Stimulated activated CD4-positive, alpha-beta T cell treated with anti-CD3 and anti-CD28 coated beads, Interleukin-15, amount 100 ng/mL, for 48 hours (primary cell): ENCODE measurements around the gene PLOD1.
"Not testable (repeated sequence)": the region's sequence is repeated elsewhere in the genome, so short reads cannot be mapped to it uniquely, and the experiment has no call there.

ENCODE experiments used
- DNase-seq, 2 donors: peaks; one replicate each; pipeline ENCODE4 v3.0.0-alpha.2; 2020; ENCODE audit warnings: low read depth in 2 of 2

Gene PLOD1

DNA sequence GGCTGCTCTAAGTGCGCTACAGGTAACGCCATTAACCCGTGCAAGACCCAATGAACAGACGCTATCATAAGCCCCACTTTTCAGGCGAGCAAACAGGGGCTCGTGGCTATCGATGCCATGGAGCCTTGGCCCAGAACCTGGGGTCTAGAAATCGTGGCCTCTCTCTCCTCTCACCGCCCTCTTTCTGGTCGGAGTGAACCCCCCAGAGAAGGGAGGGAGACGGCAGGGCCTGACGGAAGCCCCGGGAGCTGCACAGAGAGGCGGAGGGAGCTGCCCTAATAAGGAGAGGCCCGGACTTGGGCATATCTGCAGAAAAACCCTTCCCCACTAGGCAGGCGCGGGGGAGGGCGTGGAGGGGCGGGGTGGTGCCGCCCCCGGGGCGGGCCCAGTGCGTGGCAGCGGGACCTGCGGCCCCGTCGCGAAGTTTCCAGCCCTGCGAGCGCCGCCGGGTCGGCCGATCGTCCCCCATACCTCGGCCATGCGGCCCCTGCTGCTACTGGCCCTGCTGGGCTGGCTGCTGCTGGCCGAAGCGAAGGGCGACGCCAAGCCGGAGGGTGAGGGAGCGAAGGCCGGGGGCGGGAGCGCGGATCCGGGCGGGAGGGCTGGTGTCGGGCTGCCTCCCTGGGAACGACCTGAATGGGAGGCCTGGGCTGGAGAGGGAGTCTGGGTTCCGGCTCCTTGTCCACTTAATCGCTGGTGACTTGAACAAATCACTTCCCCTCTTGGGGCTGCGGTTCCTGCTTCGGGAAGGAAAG, at the start of gene PLOD1:
TSS of gene PLOD1 (plus strand) at position 416 of the 755 bp plus-strand sequence. CDS start at position 479, 63 bp downstream.
- peak; percentile 68 to 88 for DNase-seq

DNA sequence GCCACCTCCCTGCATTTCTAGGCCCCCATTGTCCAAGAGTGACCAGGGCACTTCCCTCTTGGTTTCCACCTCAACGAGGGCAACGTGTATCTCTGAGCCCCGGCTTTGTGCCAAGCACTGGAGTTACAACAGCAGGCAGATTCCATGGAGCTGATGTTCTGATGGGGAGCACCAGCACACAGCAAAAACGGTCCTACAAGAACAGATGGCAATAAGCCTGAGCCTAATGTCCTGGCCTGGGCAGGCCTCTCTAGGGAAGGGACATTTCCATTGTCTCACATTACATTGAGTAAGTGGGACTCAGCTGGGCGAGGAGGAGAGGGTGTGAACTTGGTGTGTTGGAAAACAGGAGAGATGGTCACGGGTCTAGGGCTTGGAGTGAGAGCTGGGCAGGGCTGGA, 48.6 kb upstream of the PLOD1 start:
- DNase-seq: no peak

DNA sequence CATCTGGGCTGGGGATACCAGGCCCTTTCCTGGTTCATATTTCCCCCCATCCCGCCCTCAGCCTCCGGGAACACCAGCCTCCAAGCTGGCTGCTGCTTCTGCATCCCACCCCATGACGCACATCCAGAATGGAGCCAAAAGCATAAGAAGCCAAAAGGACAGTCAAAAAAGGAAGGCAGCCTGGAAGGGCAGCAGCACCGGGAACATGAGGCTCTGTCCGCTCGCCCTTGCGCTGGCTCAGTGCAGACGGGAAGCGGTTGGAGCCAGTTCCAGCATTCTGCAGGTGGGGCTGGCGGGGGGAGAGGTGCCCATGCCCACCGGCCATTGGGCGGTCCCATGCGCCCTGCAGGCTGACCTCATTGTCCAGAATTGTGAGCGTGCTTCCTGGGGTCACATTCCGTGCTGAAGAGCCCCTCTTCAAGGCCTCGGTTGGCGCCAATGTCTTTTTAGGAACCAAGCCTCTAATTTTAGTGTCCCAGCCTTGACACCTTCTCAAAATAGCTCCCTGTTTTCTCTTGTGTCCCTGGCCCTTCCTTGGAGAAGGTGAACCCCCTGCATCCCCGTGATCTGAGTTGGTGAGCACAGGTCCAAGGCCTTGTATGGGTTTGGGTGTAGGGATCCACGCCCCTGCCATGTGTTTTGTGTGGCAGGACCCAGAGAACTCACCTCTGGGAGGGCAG, 47.4 kb upstream of the PLOD1 start:
- no peak for DNase-seq

DNA sequence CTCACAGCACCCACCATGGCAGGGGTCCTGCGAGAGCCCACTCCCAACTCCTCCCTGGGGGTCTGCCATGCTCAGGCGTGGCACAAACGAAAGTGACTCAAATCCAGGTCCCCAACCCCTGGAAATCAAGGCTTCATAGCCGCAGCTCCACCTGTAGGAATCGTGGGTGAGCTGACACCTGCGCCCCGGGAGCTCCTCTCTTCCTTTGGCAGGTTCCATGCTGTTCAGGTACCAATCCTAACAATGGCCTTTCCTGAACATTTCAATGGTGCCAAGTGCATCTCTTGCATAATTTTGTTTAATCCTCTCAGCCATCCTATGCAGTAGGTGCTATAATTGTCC, 46.9 kb upstream of the PLOD1 start:
- DNase-seq: no peak

DNA sequence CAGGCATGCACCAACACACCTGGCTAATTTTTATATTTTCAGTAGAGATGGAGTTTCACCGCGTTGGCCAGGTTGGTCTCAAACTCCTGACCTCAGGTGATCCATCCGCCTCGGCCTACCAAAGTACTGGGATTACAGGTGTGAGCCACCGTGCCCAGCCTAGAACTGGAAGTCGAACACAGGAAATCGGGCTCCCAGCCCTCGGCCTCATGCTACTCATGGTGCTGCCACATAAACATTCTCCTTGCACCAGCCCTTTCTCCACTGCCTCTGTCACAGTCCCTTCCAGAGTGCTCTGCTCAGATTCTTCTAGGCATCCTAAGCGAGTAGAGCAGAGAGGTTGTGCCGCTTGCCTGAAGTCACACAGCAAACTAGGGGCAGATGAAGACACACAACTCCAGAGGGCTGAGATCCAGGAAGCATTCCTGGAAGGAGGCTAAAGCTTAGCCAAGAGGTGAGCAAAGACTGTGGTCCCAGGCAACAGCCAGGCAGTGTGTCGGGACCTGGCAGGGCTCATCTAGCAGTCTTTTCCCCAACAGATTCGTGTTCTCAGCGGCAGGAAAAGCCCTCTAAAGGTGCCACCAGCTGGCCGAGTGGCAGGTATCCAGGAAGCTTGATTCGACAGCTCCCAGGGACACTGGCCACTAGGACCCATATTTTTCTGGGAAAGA, 46.2 kb upstream of the PLOD1 start:
- no peak for DNase-seq

DNA sequence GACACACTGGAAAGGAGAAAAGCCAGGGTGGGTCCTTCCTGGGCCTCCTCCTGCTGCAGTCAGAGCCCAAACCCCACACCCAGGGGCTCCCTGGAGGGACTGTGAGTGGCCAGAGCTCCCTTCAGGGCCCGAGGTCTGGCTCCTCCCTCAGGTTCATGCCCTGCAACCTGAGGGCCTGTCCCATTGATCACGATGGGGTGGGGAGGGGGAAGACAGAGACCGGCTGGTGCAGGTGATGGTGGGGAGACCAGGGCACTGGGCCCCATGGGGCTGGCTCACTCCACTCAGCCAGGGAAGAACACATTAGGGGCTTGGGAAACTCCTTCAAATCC, 45.7 kb upstream of the PLOD1 start:
- DNase-seq: no peak

DNA sequence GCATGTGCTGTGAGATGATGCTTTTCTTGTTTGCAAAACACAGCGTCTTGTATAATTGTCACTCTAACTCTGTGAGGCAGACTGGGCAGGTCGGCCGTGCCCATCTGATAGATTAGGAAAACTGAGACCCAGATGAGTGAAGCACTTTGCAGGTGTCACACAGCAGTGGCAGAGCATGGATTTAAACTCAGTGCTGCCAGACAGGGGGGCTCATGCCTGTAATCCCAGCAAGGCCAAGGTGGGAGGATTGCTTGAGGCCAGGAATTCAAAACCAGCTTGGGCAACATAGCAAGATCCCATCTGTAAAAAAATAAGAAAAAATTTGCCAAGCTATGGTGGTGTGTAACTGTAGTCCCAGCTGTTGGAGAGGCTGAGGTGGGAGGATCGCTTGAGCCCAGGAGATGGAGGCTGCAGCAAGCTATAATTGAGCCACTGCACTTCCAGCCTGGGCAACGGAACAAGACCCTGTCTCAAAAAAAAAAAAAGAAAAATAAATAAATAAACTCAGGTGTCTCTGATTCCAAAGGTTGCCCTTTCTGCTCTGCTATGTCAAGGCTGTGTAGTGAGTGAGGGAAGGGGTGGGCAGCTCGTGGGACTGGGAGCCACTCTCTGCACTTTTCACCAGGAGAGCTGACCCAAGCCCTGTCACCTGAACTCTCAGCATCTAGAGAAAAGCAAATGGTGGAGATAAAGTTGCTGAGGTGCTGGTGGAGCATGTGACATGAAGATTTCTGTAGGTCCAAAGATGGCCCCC, 42.9 kb upstream of the PLOD1 start:
- DNase-seq: no peak

DNA sequence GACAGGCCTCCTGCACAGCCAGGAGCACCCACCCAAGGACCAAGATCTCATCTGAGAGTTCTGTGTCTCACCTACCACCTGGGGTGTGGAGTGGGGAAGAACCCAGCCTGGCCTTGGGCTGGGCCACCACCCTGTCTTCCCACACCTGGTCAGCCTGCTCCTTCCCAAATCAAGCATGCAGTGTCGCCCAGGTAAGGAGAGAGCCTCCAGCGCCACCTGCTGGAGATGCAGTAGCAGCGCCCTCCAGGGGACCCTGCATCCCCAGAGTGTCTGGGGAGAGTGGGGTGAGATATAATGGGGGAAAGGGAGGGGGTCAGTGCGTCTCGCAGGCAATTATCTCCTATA, 40.6 kb upstream of the PLOD1 start:
- DNase-seq: peak; percentile 43 to 58

DNA sequence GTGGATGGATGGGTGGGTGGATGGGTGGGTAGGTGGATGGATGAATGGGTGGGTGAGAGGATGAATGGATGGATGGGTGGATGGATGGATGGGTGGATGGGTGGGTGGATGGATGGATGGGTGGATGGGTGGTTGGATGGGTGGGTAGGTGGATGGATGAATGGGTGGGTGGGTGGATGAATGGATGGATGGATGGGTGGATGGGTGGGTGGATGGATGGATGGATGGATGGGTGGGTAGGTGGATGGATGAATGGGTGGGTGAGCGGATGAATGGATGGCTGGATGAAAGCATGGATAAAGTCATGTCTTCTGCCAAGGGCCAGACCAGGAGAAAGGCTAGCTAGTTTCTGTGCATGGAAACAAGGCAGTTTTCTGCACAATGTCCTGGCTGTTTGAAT, 40.0 kb upstream of the PLOD1 start:
- not testable (repeated sequence) for DNase-seq

DNA sequence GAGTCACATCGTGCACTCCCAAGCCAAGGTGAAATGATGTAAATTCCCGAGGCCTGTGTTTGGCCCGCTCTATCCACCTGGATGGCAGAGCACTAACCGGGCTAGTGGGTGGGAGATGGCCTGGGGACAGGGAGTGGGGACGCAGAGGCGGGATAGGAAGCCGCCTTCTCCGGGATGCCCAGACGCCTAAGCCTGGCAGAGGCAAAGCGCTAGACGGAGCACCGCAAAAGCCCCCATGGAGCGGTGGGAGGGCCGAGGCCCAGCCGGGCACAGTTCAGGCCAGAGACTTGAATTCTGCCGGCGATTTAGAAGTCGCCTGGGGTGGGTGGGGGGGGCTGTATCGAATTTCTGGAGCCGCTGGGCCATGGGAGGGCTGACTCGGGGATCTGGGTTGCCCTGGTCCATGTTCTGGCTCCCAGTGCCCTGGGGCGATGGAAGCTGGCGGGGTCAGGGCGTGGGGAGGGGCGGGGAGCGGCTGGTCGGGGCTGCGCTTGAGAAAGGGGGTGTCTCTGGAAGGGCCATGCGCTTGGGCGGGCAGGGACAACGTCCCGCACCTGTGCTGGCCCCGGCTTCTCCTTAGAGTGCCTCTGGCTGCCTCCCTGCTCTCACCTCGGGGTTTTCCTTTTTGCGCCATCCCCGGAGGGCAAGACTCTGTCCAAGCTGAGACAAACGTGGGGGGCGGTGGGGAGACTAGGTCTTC, 36.3 kb upstream of the PLOD1 start:
- DNase-seq: no peak

DNA sequence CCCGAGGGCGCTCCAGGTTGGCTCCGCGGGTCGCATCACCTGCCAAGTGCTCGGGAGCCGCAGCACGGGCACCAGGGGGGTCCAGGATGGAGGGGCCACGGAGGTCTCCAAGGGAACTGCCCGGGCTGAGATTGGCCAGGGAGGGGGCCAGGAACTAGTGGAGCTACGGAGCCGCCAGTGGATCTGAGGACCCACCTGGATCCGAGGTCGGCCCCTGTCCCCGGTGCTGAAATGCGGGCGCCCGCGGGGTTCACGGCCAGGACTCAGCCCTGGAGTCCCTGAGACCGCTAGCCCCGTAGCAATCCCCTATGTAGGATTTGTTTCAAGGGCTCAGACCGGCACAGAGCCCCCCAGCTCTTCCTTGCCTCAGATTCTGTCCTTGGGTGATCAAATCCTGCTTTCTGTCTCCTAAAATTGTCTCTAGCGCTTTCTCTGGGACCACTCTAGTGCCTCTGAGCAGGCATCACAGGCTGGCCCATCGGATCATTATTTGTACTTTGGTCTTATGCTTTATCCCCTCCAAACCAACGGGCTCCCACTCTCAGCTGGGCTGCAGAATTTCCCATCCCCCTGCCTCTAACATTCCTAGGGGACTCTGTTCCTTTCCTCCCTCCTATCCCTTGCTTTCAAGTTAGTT, 35.6 kb upstream of the PLOD1 start:
- DNase-seq: no peak

DNA sequence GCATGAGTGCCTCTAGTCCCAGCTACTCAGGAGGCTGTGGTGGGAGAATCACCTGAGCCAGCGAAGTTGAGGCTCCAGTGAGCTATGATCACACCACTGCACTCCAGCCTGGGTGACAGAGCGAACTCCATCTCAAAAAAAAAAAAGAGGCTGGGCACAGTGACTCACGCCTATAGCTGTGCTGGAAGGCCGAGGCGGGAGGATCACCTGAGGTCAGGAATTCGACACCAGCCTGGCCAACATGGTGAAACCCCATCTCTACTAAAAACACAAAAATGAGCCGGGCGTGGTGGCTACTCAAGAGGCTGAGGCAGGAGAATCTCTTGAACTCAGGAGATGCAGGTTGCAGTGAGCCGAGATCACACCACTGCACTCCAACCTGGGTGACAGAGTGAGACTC, 33.1 kb upstream of the PLOD1 start:
- not testable (repeated sequence) for DNase-seq

DNA sequence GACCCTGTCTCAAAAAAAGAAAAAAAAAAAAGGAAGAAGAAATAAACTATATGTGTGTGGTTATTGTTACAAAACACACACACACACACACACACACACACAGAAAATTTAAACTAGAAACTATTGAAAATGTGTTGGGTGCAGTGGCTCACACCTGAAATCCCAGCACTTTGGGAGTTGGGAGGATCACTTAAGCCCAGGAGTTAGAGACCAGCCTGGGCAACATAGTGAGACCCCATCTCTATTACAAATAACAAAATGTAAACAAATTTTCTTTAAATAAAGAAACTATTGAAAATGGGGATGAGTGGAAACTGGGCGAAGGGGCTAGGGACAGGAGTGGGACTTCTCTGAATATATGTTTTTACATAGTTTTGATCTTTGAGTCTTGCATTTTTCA, 31.3 kb upstream of the PLOD1 start:
- DNase-seq: no peak

DNA sequence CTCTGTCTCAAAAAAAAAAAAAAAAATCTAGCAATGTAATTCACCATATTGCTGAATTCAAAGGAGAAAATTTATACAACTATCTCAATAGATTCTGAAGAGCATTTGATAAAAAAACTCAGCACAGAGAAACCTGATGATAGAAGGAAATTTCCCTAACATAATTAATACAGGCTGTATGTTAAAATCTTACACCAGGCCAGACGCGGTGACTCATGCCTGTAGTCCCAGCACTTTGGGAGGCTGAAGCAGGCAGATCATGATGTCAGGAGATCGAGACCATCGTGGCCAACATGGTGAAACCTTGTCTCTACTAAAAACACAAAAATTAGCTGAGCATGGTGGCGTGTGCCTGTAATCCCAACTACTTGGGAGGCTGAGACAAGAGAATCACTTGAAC, 30.4 kb upstream of the PLOD1 start:
- DNase-seq: not testable (repeated sequence)

DNA sequence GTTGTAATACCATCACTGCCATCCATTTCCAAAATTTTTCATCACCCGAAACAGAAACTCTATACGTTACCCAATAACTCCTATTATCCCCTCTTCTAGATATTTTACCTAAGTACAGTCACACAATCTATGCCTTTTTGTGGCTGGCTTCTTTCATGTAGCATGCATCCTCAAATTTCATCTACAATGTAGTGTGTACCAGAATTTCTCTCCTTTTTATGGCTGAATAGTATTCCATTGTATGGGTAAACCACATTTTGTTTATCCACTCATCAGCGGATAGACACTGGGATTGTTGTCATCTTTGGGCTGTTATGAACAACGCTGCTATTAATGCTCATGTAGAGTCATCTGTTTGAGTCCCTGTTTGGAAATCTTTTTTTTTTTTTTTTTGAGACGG, 29.5 kb upstream of the PLOD1 start:
- no peak for DNase-seq

DNA sequence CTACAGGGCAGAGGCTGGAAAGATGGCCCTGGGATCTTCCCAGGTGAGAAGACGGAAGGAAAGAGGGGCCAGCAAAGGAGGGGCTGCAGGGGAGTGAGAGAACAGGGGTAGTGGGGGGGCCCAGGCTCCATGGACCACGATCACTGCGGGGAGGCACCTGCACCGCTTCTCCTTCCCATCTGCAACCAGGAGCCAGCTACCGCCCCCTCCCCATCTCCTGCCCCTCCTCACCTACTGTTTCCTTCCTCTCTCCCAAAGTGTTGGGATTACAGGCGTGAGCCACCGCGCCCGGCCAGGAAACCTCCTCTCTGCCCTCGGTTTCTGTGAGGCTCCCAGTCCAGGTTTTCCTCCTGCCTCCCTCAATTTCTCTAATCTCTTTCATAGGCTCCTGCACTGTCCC, 27.6 kb upstream of the PLOD1 start:
- DNase-seq: no peak

DNA sequence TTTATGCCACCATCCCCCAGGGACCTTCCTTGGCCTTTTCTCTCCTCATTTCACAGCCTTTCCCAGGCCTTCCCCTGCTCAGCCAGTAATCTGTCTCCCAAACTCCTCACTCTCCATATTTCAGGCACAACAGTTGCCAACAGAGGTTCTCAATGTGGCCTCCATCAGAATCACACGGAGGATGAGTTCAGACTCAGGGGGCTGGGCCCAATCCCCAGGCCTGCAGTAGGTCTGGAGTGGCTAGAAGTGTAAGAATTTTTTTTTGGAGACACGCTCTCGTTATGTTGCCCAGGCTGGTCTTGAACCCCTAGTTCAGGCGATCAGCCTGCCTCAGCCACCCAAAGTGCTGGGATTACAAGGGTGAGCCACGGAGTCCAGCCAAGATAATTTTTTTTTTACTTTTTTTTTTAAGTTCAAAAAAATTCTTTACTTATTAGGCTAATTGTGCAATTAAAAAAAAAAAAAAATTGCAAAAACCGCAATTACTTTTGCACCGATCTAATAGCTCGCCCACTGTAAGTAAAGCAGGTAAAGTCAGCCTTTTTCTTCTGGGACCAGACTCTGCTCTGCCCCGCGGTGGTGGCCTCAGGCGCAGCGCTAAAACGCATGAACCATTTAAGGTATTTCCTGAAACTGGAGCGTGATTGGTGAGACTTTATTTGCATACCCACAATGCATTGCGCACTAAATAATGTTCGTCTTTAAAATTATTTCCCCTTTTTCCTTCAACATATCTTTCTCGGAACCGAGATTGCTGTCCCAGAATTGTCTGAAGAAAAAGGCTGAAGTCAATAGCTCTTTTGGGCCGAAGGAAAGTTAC, 27.0 kb upstream of the PLOD1 start:
- peak; percentile 85 to 90 for DNase-seq

DNA sequence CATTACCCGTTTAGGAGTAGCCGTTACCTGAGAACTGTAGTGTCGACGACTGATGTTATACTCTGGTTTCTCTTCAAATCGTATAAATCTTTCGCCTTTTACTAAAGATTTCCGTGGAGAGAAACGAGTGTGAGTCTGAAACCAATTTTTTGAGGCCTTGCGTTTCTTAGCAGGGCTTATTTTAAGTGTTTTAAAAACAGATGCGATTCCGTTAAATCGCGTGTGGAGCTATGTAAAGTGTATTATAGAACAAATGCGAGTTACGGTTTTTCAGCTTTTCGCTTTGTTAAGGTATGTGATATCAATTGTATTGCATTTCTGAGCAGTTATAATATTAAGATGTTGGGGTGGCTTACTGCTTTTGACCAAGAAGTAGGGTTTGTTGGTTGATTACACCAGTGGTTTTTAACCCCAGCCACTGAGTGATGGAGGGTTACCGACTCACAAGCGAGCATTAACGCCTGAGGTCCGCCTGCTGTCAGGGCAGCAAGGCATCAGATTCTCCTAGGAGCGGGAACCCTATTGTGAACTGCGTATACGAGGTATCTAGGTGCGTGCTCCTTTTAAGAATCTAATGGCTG, 26.3 kb upstream of the PLOD1 start:
- DNase-seq: peak; percentile 36 to 60

DNA sequence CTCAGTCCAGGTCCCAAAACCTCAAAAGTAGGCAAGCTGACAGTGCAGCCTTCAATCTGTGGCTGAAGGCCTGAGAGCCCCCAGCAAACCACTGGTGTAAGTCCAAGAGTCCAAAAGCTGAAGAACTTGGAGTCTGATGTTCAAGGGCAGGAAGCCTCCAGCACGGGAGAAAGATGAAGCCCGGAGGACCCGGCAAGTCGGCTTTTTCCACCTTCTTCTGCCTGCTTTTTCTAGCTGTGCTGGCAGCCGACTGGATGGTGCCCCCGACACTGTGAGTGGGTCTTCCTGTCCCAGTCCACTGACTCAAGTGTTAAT, 23.6 kb upstream of the PLOD1 start:
- DNase-seq: not testable (repeated sequence)

DNA sequence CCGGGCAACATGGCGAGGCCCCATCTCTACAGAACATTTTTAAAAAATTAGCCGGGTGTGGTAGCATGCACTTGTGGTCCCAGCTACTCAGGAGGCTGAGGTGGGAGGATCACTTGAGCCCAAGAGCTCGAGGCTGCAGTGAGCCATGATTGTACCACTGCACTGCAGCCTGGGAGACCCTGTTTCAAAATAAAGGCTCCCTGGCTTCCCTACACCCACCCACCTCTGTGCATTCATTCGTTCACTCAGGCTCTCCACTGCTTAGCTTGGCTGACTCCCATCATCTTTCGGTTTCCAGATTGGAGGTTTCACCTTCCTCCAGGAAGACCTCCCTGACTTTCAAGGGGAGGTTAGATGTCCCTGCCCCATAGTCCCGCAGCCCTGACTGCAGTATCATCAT, 22.5 kb upstream of the PLOD1 start:
- DNase-seq: no peak
